NB4 (cell line): ENCODE measurements around the gene PACSIN3.

ENCODE experiments used
- CTCF ChIP-seq: IDR thresholded peaks from one replicate; pipeline ENCODE4 v1.5.1; 2012; ENCODE audit warnings: low read depth, low read length
- MAX ChIP-seq: IDR thresholded peaks from 2 replicates; pipeline ENCODE4 v1.6.1; 2011; ENCODE audit warnings: low read depth, low read length
- POLR2A ChIP-seq: IDR thresholded peaks from 2 replicates; pipeline ENCODE4 v1.6.1; 2011; ENCODE audit warnings: mild to moderate bottlenecking; ENCODE audit not compliant: insufficient read length; ENCODE audit errors: extremely low read depth

- TF ChIP-seq CTCF (no peak), POLR2A (no peak), MAX (no peak)
These were observed 28.4 kb downstream of the PACSIN3 start for GRCh38 chr11:47157805-47158204.
